OCI-LY1 (cell line): ENCODE measurements around the gene MPRIP.

Experiments used
- H2AFZ ChIP-seq: fragments of 200-600 bp; sonication (generic), shearing (Covaris generic); 2 replicates; pipeline ENCODE4 v1.6.0; 2014; ENCODE audit warnings: antibody characterized with exemption, mild to moderate bottlenecking, low read length
- H3F3A ChIP-seq: fragments of 200-600 bp; sonication (generic), shearing (Covaris generic); 2 replicates; pipeline ENCODE4 v1.6.0; 2014; ENCODE audit warnings: mild to moderate bottlenecking, antibody characterized with exemption, low read length, moderate library complexity; ENCODE audit not compliant: insufficient read depth
- H3K27ac ChIP-seq: fragments of 200-600 bp; sonication (generic); 2 replicates; pipeline ENCODE4 v1.5.1; 2014; ENCODE audit warnings: low read length, mixed run types, mild to moderate bottlenecking, low read depth; ENCODE audit not compliant: poor library complexity, severe bottlenecking
- H3K27me3 ChIP-seq: fragments of 200-600 bp; sonication (generic); 2 replicates; pipeline ENCODE4 v1.6.0; 2014; ENCODE audit warnings: antibody characterized with exemption, mild to moderate bottlenecking, low read length, moderate library complexity; ENCODE audit not compliant: insufficient read depth
- H3K36me3 ChIP-seq: fragments of 200-600 bp; sonication (generic); 2 replicates; pipeline ENCODE4 v1.6.1; 2014; ENCODE audit warnings: mild to moderate bottlenecking, antibody characterized with exemption, low read length, moderate library complexity, mixed read lengths; ENCODE audit not compliant: insufficient read depth
- H3K4me1 ChIP-seq: fragments of 200-600 bp; sonication (generic); 2 replicates; pipeline ENCODE4 v1.5.1; 2014; ENCODE audit warnings: mild to moderate bottlenecking, low read length, moderate library complexity; ENCODE audit not compliant: insufficient read depth, severe bottlenecking
- H3K4me2 ChIP-seq: fragments of 200-600 bp; sonication (generic), shearing (Covaris generic); 2 replicates; pipeline ENCODE4 v1.6.1; 2014; ENCODE audit warnings: low read length
- H3K4me3 ChIP-seq: fragments of 200-600 bp; sonication (generic); 2 replicates; pipeline ENCODE4 v1.5.1; 2014; ENCODE audit warnings: low read length, low read depth, mild to moderate bottlenecking, mixed read lengths; ENCODE audit not compliant: poor library complexity, severe bottlenecking
- H3K79me2 ChIP-seq: fragments of 200-600 bp; shearing (Covaris generic); 2 replicates; pipeline ENCODE4 v1.6.1; 2016; ENCODE audit warnings: mixed run types, low read length, mixed read lengths; ENCODE audit not compliant: insufficient read depth
- H3K9ac ChIP-seq: fragments of 200-600 bp; sonication (generic), shearing (Covaris generic); 2 replicates; pipeline ENCODE4 v1.6.1; 2014; ENCODE audit warnings: mild to moderate bottlenecking, low read length, mixed read lengths
- H3K9me2 ChIP-seq: fragments of 200-600 bp; sonication (generic), shearing (Covaris generic); 2 replicates; pipeline ENCODE4 v1.6.1; 2014; ENCODE audit warnings: low read depth, mild to moderate bottlenecking, low read length, mixed read lengths
- H3K9me3 ChIP-seq: fragments of 200-600 bp; shearing (Covaris generic); 2 replicates; pipeline ENCODE4 v1.6.1; 2014; ENCODE audit warnings: low read length, mixed read lengths
- H4K20me1 ChIP-seq: fragments of 200-600 bp; sonication (generic), shearing (Covaris generic); 2 replicates; pipeline ENCODE4 v1.6.0; 2016; ENCODE audit warnings: mild to moderate bottlenecking, low read length; ENCODE audit not compliant: insufficient read depth
- EZH2 ChIP-seq: fragments of 200-600 bp; sonication (generic), shearing (Covaris generic); IDR thresholded peaks from 2 replicates; pipeline ENCODE4 v1.8.0; 2017; ENCODE audit warnings: borderline replicate concordance, mixed run types, mild to moderate bottlenecking, antibody characterized with exemption, low read length, moderate library complexity, mixed read lengths
- TF ChIP-seq, protein P1 (sequence below): fragments of 200-600 bp; sonication (generic), shearing (Covaris generic); IDR thresholded peaks from 2 replicates; pipeline ENCODE4 v1.5.1; 2017; ENCODE audit warnings: mild to moderate bottlenecking, antibody characterized with exemption, low read length, moderate library complexity, mixed read lengths

Gene MPRIP

GRCh38 chr17:17029938-17030337, 12.3 kb upstream of the MPRIP start:
- Histone ChIP-seq H3K9me3 (no peaks in the 10 kb centered on the region), H3K27ac (no peak overlapping the region), H2AFZ (no peak overlapping the region), H3K36me3 (no peaks in the 10 kb centered on the region), H4K20me1 (no peaks in the 10 kb centered on the region), H3K4me2 (no peak overlapping the region), H3K4me3 (no peak overlapping the region), H3K4me1 (no peaks in the 10 kb centered on the region), H3K9ac (no peak overlapping the region), H3K9me2 (no peaks in the 10 kb centered on the region), H3K27me3 (no peaks in the 10 kb centered on the region), H3F3A (no peaks in the 10 kb centered on the region), H3K79me2 (no peaks in the 10 kb centered on the region)
- no peak for TF ChIP-seq EZH2
- TF ChIP-seq, protein P1, sequence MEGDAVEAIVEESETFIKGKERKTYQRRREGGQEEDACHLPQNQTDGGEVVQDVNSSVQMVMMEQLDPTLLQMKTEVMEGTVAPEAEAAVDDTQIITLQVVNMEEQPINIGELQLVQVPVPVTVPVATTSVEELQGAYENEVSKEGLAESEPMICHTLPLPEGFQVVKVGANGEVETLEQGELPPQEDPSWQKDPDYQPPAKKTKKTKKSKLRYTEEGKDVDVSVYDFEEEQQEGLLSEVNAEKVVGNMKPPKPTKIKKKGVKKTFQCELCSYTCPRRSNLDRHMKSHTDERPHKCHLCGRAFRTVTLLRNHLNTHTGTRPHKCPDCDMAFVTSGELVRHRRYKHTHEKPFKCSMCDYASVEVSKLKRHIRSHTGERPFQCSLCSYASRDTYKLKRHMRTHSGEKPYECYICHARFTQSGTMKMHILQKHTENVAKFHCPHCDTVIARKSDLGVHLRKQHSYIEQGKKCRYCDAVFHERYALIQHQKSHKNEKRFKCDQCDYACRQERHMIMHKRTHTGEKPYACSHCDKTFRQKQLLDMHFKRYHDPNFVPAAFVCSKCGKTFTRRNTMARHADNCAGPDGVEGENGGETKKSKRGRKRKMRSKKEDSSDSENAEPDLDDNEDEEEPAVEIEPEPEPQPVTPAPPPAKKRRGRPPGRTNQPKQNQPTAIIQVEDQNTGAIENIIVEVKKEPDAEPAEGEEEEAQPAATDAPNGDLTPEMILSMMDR, result no peak

DNA sequence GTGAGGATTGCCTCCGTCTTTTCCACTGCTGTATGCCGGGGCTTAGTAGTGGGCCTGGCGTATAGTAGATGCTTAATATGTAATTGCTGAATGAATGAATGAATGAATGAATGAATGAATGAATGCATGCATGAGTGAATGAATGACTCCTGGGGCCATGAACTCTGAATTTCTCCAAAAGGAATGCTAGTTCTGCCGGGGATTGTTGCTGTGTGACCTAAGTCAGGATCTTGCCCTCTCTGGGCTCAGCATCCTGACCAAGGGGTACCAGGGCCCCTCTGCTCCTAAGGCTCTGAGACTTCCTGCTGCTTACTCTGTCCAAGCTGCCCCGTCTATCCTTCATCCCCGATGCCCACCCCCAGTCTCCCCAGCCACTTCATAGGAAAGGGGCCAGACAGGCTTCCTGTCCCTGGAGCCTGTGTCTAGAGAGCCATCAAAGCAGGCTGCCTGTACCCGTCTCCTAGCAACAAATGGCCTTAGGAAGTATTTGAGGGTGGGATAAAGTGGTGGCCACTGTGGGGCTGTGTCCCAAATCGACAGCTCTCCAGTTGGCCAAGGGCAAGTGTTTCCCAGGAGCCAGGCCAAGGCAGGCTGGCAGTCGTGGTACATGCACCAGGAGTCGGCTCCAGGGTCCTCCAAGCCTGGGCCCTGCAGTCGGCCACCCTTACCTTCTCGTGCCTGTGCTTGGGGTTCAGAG, 11.6 kb upstream of the MPRIP start:
- Histone ChIP-seq H3K9ac (no peak overlapping the region), H3K27me3 (no peaks in the 10 kb centered on the region)

GRCh38 chr17:17032131-17032692, 10.0 kb upstream of the MPRIP start:
- TF ChIP-seq EZH2, result no peak
- TF ChIP-seq, protein P1, result no peak
- no peak overlapping the region for H3K4me3 ChIP-seq
- no peak overlapping the region for H3K4me2 ChIP-seq
- no peaks in the 10 kb centered on the region for H3K9me3 ChIP-seq
- no peaks in the 10 kb centered on the region for H3F3A ChIP-seq
- H3K9ac ChIP-seq, result no peak overlapping the region
- no peaks in the 10 kb centered on the region for H3K9me2 ChIP-seq
- H3K4me1 ChIP-seq, result peaks cover 6% of the 10 kb centered on the region
- H3K36me3 ChIP-seq, result no peaks in the 10 kb centered on the region
- no peaks in the 10 kb centered on the region for H3K27me3 ChIP-seq
- H4K20me1 ChIP-seq, result no peaks in the 10 kb centered on the region
- H3K27ac ChIP-seq, result no peak overlapping the region
- H3K79me2 ChIP-seq, result no peaks in the 10 kb centered on the region
- no peak overlapping the region for H2AFZ ChIP-seq

More for the DNA sequence above, 11.6 kb upstream of the MPRIP start:
- no peak overlapping the region for H3K4me2 ChIP-seq
- H3K79me2 ChIP-seq, result no peaks in the 10 kb centered on the region
- TF ChIP-seq EZH2, result no peak
- TF ChIP-seq, protein P1, result no peak
- no peaks in the 10 kb centered on the region for H4K20me1 ChIP-seq
- H2AFZ ChIP-seq, result no peak overlapping the region
- no peak overlapping the region for H3K4me3 ChIP-seq
- no peaks in the 10 kb centered on the region for H3K4me1 ChIP-seq
- no peak overlapping the region for H3K27ac ChIP-seq
- no peaks in the 10 kb centered on the region for H3K36me3 ChIP-seq
- no peaks in the 10 kb centered on the region for H3F3A ChIP-seq
- no peaks in the 10 kb centered on the region for H3K9me2 ChIP-seq
- H3K9me3 ChIP-seq, result no peaks in the 10 kb centered on the region
